CD4-positive, alpha-beta T cell treated with Interleukin-17A for 4 hours (primary cell): ENCODE measurements around the gene MRPL53.

Source experiments
- DNase-seq: peaks from one replicate; pipeline ENCODE4 v3.0.0-alpha.2; 2020; ENCODE audit warnings: mixed read lengths

Gene MRPL53

DNA sequence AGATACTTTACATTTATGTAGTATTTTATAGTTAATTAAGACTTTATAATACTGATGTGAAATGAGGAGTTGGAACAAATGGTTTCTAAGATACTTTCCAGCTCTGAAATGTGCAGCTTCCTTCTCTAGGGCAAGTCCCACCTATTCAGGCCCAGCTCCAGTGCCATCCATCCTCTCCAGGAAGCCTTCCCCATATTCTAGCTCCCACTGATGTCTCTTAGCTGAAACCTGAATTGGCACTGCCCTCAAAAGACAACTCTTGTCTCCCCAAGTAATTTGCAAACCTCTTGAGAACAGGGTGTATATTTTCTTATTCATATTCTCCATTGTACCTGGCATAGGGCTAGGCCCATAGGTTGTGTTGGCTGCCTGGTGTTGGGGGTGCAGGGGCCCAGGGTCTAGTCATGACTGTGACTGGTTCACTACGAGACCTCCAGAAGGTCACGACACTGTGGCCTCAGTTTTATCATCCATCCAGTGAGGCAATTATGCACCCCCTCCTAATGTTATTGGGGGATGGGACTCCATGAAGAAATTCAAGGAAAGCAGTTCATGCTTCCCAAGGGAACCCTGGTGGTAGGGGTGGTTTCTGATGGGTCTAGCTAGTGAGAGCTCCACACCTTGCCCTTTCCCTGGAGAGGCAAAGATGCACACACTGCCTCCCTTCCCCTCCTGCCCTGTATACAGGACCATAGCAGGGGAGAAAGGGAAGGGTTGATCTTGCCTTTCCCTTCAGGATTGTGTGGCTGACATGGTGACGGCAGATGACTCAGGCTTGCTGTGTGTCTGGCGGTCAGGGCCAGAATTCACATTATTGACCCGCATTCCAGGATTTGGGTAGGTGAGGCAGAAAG is 48.1 kb downstream of the MRPL53 start:
- no peak for DNase-seq

DNA sequence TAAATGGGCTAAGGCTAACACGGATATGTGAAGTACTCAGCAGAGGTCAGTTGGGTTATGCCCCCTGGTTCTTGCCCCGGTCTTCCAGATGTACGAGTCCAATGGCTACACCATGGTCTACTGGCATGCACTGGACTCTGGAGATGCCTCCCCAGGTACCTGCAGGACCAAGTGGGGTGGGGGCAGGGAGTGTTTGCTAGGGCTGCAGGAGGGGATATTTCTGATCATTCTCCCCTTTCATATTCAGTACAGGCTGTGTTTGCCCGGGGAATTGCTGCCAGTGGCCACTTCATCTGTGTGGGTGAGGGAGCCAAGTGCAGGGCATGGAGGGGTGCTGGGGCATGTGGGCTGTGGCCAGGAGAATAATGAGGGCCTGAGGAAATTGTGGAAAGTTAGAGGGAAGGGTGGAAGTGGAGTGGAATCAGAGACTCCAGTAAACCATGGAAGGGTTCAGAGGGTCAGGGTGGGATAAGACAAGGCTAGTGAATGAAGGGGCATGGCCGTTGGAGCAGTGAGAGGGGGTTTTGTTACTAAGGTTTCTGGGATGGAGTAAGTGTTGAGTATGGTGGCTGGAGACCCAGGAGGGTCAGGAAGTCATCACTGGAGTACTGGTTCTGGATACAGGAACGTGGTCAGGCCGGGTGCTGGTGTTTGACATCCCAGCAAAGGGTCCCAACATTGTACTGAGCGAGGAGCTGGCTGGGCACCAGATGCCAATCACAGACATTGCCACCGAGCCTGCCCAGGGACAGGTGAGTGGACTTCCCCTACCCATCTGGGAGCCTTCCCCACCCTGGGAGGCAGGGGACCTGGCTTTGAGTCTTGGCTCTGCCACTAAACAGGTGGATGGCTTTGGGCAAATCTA is 49.0 kb downstream of the MRPL53 start:
- no peak for DNase-seq
